K562 (cell line): ENCODE results near the gene SYNPO. TPM values are rescaled to one million over a fixed set of nuclear protein-coding genes. Genes with fewer than 3 reads are reported as not detected.

ENCODE experiments used
- ATAC-seq: fragments of 200-7000 bp; cut with Tn5 transposase; 3 replicates; pipeline ENCODE4 v1.9.1; 2020; ENCODE audit warnings: moderate library complexity
- BruUV-seq: library from RNA; stranded (reverse); fragments of 400-500 nt; replicated peaks from 2 replicates; lab custom pipeline; 2021; lab: Mats Ljungman, UMichigan
- CTCF ChIA-PET: fragments of 300-600 bp; formaldehyde crosslinking; extraction: SDS; loops from one replicate; lab custom pipeline; 2021; ENCODE audit warnings: low intra/inter-chr PET ratio; lab: Yijun Ruan, JAX
- POLR2A ChIA-PET: fragments of 300-600, 350-650 bp; sonication (Branson Sonifier 250); formaldehyde crosslinking; extraction: SDS; loops from one replicate; lab custom pipeline; 2021; ENCODE audit warnings: antibody characterized with exemption, inconsistent platforms; lab: Yijun Ruan, JAX
- DNase-seq, 4 experiments: peaks; one replicate each; pipeline versions ENCODE4 v3.0.0 to v3.0.0-alpha.2; 2011 to 2018; ENCODE audit warnings: low spot score in 3 of 4, mixed read lengths in 3 of 4; ENCODE audit errors: extremely low read depth in 1 of 4
- FAIRE-seq: peaks from 2 replicates; lab custom pipeline; 2011; peaks lifted over from hg19 to GRCh38; lab: Jason Lieb, UNC
- H2AFZ ChIP-seq: 2 replicates; pipeline ENCODE4 v1.6.0; 2011; ENCODE audit warnings: low read depth, low read length, control low read depth, inconsistent platforms
- H3K27ac ChIP-seq: fragments of 200-600 bp; 3 replicates; pipeline ENCODE4 v1.8.0; 2011; ENCODE audit warnings: low read depth, mild to moderate bottlenecking, control low read depth, inconsistent platforms, low read length, moderate library complexity, mixed read lengths; ENCODE audit errors: extremely low read depth
- H3K27me3 ChIP-seq, 2 experiments: fragments of 300-600 bp in 1 of 2; 2 replicates in 1 of 2; 3 replicates in 1 of 2; pipeline versions ENCODE4 v1.6.0 to v1.8.0; 2011; ENCODE audit warnings: inconsistent platforms in 2 of 2, low read length in 2 of 2, mild to moderate bottlenecking in 1 of 2, mixed read lengths in 1 of 2, moderate library complexity in 1 of 2; ENCODE audit not compliant: control insufficient read depth in 2 of 2, insufficient read depth in 2 of 2
- H3K36me3 ChIP-seq: fragments of 300-600 bp; 3 replicates; pipeline ENCODE4 v1.8.0; 2011; ENCODE audit warnings: mild to moderate bottlenecking, low read length, inconsistent platforms; ENCODE audit not compliant: control insufficient read depth, insufficient read depth
- H3K4me1 ChIP-seq, 2 experiments: fragments of 200-600 bp in 1 of 2; replicated peaks in 1 of 2; 2 replicates in 1 of 2; 3 replicates in 1 of 2; pipeline versions ENCODE4 v1.5.1 to v1.8.0; 2011; ENCODE audit warnings: inconsistent platforms in 2 of 2, low read length in 2 of 2, mild to moderate bottlenecking in 1 of 2, mixed read lengths in 1 of 2, moderate library complexity in 1 of 2; ENCODE audit not compliant: control insufficient read depth in 2 of 2, insufficient read depth in 2 of 2
- H3K4me2 ChIP-seq: 2 replicates; pipeline ENCODE4 v1.6.1; 2011; ENCODE audit warnings: low read length, control low read depth, inconsistent platforms, mixed read lengths; ENCODE audit not compliant: insufficient read depth
- H3K4me3 ChIP-seq: fragments of 200-600 bp; sonication (generic), shearing (Covaris generic); 2 replicates; pipeline ENCODE4 v1.5.1; 2016; ENCODE audit warnings: control low read depth, inconsistent platforms
- H3K79me2 ChIP-seq: fragments of 200-600 bp; 3 replicates; pipeline ENCODE4 v1.8.0; 2011; ENCODE audit warnings: low read length, inconsistent platforms; ENCODE audit not compliant: control insufficient read depth, insufficient read depth
- H3K9ac ChIP-seq, 2 experiments: 2 replicates each; pipeline versions ENCODE4 v1.6.0 to v1.6.1; 2011; ENCODE audit warnings: low read depth in 2 of 2, low read length in 2 of 2, control low read depth in 1 of 2, inconsistent platforms in 1 of 2, mild to moderate bottlenecking in 1 of 2, mixed read lengths in 1 of 2; ENCODE audit not compliant: insufficient read depth in 1 of 2
- H3K9me1 ChIP-seq: one replicate; pipeline ENCODE4 v1.6.0; 2011; ENCODE audit warnings: inconsistent platforms, mild to moderate bottlenecking, low read length, moderate library complexity; ENCODE audit not compliant: control insufficient read depth, insufficient read depth
- H3K9me3 ChIP-seq: replicated peaks from 2 replicates; pipeline ENCODE4 v1.5.1; 2011; ENCODE audit warnings: low read depth, low read length, inconsistent platforms; ENCODE audit not compliant: control insufficient read depth, insufficient read depth
- H4K20me1 ChIP-seq: replicated peaks from 2 replicates; pipeline ENCODE4 v1.6.1; 2011; ENCODE audit warnings: low read length, inconsistent platforms, mixed read lengths; ENCODE audit not compliant: control insufficient read depth, insufficient read depth
- ARID1B ChIP-seq: fragments of 450-650 bp; IDR thresholded peaks from 2 replicates; pipeline ENCODE4 v1.6.1; 2016; ENCODE audit warnings: antibody characterized with exemption, mild to moderate bottlenecking, inconsistent platforms
- KDM5B ChIP-seq: fragments of 200-600 bp; sonication (generic); IDR thresholded peaks from 2 replicates; pipeline ENCODE4 v1.6.1; 2012; ENCODE audit warnings: low read depth, mild to moderate bottlenecking, moderate library complexity, low read length, control low read depth, inconsistent platforms; ENCODE audit not compliant: insufficient replicate concordance
- MAZ ChIP-seq, 2 experiments: fragments of 450-650 bp in 1 of 2; sonication (generic) in 1 of 2; formaldehyde crosslinking; IDR thresholded peaks in 1 of 2; conservative IDR thresholded peaks in 1 of 2; 2 replicates each; pipeline versions ENCODE4 v1.4.0 to v1.5.0; 2020; ENCODE audit warnings: mild to moderate bottlenecking in 1 of 2, missing genetic modification reagents in 1 of 2
- NELFE ChIP-seq: IDR thresholded peaks from 2 replicates; pipeline ENCODE4 v1.6.1; 2011; ENCODE audit warnings: mild to moderate bottlenecking; ENCODE audit not compliant: insufficient read depth, insufficient read length
- SMARCE1 ChIP-seq: fragments of 450-650 bp; IDR thresholded peaks from 2 replicates; pipeline ENCODE4 v1.7.1; 2016; ENCODE audit warnings: mild to moderate bottlenecking
- THRAP3 ChIP-seq: fragments of 450-650 bp; IDR thresholded peaks from 2 replicates; pipeline ENCODE4 v1.6.1; 2016; ENCODE audit warnings: mild to moderate bottlenecking, inconsistent platforms, borderline replicate concordance
- TRIM25 ChIP-seq: fragments of 450-650 bp; IDR thresholded peaks from 2 replicates; pipeline ENCODE4 v1.7.0; 2016; ENCODE audit warnings: borderline replicate concordance
- ZMIZ1 ChIP-seq, 2 experiments: fragments of 150-350 bp in 1 of 2; IDR thresholded peaks; 2 replicates each; pipeline ENCODE4 v1.6.1; 2012 to 2016; ENCODE audit warnings: low read depth in 2 of 2, low read length in 2 of 2, mild to moderate bottlenecking in 1 of 2, moderate library complexity in 1 of 2
- ZNF121 ChIP-seq: sonication (generic); formaldehyde crosslinking; conservative IDR thresholded peaks from 2 replicates; pipeline ENCODE4 v1.8.0; 2022; ENCODE audit warnings: missing genetic modification reagents
- ZNF134 ChIP-seq: fragments of 250-450 bp; sonication (Bioruptor Pico); conservative IDR thresholded peaks from 2 replicates; pipeline ENCODE4 v1.4.0; 2020
- ZNF174 ChIP-seq: fragments of 250-450 bp; sonication (Bioruptor Pico); IDR thresholded peaks from 2 replicates; pipeline ENCODE4 v1.4.0; 2020; ENCODE audit warnings: mild to moderate bottlenecking
- ZNF444 ChIP-seq: fragments of 250-450 bp; sonication (Bioruptor Pico); IDR thresholded peaks from 2 replicates; pipeline ENCODE4 v1.4.0; 2020; ENCODE audit warnings: mild to moderate bottlenecking, moderate library complexity
- WGBS: fragments of 100-300 bp; shearing (Covaris generic); methylation state at CpG from one replicate; pipeline ENCODE4 v1.1.6; 2016; ENCODE audit warnings: low coverage, mixed read lengths; ENCODE audit not compliant: insufficient coverage; ENCODE audit errors: missing lambda C conversion rate; 5-methylcytosine and 5-hydroxymethylcytosine counted together
- in situ Hi-C: fragments of 300-500 bp; cut with MboI; formaldehyde crosslinking; loops from 4 replicates; pipeline ENCODE4 v1.15.0; 2018; ENCODE audit warnings: inconsistent platforms, mixed read lengths
- intact Hi-C: fragments of 100-400 bp; cut with micrococcal nuclease; formaldehyde crosslinking; loops from 2 replicates; pipeline ENCODE4 v1.14.2; 2022
- polyA plus RNA-seq, 8 experiments: library from polyadenylated mRNA; depleted of rRNA in 4 of 8; stranded (reverse) in 5 of 8; unstranded in 3 of 8; fragments of >200 nt; fragmentation: Nextera tagmentation in 2 of 8; fragmentation: Illumina TruSeq in 1 of 8; extraction: Ambion mirVana in 2 of 8; extraction: Trizol in 1 of 8; gene quantifications; 2 replicates each; pipeline versions ENCODE4 v1.2.1 to v1.2.3, GENCODE V29; 2011 to 2014; ENCODE audit warnings: inconsistent platforms in 1 of 8, missing spikeins in 1 of 8
- total RNA-seq, 7 experiments: library from RNA; depleted of rRNA in 6 of 7; stranded (reverse); fragments of >200 nt in 6 of 7; fragmentation: Illumina TruSeq in 2 of 7; extraction: Trizol in 2 of 7; gene quantifications; 2 replicates each; pipeline versions ENCODE4 v1.2.1 to v1.2.3, GENCODE V29; 2011 to 2021; ENCODE audit warnings: low replicate concordance in 1 of 7
- TF ChIP-seq, protein P1 (sequence below), 2 experiments: fragments of 450-650 bp in 1 of 2; IDR thresholded peaks; 2 replicates each; pipeline ENCODE4 v1.6.1; 2011 to 2017; ENCODE audit warnings: low read depth in 2 of 2, antibody characterized with exemption in 1 of 2, borderline replicate concordance in 1 of 2, low read length in 1 of 2, mild to moderate bottlenecking in 1 of 2, mixed read lengths in 1 of 2; ENCODE audit not compliant: control insufficient read depth in 1 of 2

SYNPO gene
- total and polyA plus RNA-seq, 9 of the 15 experiments (the other 6 are each of a cell fraction or from before 2014, with no cell fraction given): 0.01 to 0.31 (median 0.03) TPM; not detected in 4

- H3K79me2 ChIP-seq: no peaks in the 10 kb centered on the region
- H3K4me3 ChIP-seq: no peak overlapping the region
- H3K9me1 ChIP-seq: no peaks in the 10 kb centered on the region
- H3K4me1 ChIP-seq: peaks cover 18 to 25% of the 10 kb centered on the region in 2 experiments
- DNase-seq (no peak), FAIRE-seq (no peak), ATAC-seq (no peak)
- no peak overlapping the region for H2AFZ ChIP-seq
- peaks cover 24 to 54% of the 10 kb centered on the region in 2 experiments; a peak in 4 of 5 replicates for H3K27me3 ChIP-seq
- intact Hi-C loops: no loop called here
- H3K4me2 ChIP-seq: no peak overlapping the region
- ChIA-PET CTCF (no interaction called here), POLR2A (interaction anchor here (0.6 to 1.3 kb wide), 3 partner anchors 23 to 234 kb away, joined by 3 to 4 read pairs (median 3); no protein-coding TSS in a partner anchor)
- H3K9me3 ChIP-seq: no peaks in the 10 kb centered on the region
- no TSS peak for BruUV-seq
- H4K20me1 ChIP-seq: peaks cover 15% of the 10 kb centered on the region
- WGBS: 4% methylated on average over 2 of the region's 2 CpGs
- in situ Hi-C loops: no loop called here
- H3K36me3 ChIP-seq: no peaks in the 10 kb centered on the region
- no peak overlapping the region; a peak in 1 of 4 replicates for H3K9ac ChIP-seq
- H3K27ac ChIP-seq: no peak overlapping the region
- TF ChIP-seq ZNF134 (CRISPR knock-in tag): no peak
- TF ChIP-seq ZNF444: no peak
- no peak for TF ChIP-seq THRAP3
- TF ChIP-seq ZNF121: no peak
- TF ChIP-seq ARID1B: no peak
- no peak for TF ChIP-seq NELFE
- TF ChIP-seq SMARCE1: no peak
- TF ChIP-seq, protein P1, sequence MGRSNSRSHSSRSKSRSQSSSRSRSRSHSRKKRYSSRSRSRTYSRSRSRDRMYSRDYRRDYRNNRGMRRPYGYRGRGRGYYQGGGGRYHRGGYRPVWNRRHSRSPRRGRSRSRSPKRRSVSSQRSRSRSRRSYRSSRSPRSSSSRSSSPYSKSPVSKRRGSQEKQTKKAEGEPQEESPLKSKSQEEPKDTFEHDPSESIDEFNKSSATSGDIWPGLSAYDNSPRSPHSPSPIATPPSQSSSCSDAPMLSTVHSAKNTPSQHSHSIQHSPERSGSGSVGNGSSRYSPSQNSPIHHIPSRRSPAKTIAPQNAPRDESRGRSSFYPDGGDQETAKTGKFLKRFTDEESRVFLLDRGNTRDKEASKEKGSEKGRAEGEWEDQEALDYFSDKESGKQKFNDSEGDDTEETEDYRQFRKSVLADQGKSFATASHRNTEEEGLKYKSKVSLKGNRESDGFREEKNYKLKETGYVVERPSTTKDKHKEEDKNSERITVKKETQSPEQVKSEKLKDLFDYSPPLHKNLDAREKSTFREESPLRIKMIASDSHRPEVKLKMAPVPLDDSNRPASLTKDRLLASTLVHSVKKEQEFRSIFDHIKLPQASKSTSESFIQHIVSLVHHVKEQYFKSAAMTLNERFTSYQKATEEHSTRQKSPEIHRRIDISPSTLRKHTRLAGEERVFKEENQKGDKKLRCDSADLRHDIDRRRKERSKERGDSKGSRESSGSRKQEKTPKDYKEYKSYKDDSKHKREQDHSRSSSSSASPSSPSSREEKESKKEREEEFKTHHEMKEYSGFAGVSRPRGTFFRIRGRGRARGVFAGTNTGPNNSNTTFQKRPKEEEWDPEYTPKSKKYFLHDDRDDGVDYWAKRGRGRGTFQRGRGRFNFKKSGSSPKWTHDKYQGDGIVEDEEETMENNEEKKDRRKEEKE (IDR thresholded peaks at IDR 0.05; ENCODE audit: borderline replicate concordance in 1 of 2, control insufficient read depth in 1 of 2, low read depth in 2 of 2, low read length in 1 of 2): no peak
- no peak for TF ChIP-seq ZMIZ1 (IDR thresholded peaks at IDR 0.05; ENCODE audit: low read depth in 2 of 2, low read length in 2 of 2)
- no peak for TF ChIP-seq ZNF174 (CRISPR knock-in tag)
- no peak for TF ChIP-seq MAZ (CRISPR knock-in tag; conservative IDR thresholded peaks at IDR 0.05 in 1 of 2, IDR thresholded peaks at IDR 0.05 in 1 of 2)
- TF ChIP-seq TRIM25: no peak
- TF ChIP-seq KDM5B: no peak
- TF ChIP-seq, all 486 proteins: peak for 0
Observed at GRCh38 chr5:150644514-150644913, 4.1 kb downstream of the SYNPO start.
